HepG2 (cell line): ENCODE results near the gene SDR42E2. TPM values are rescaled to one million over a fixed set of nuclear protein-coding genes. Genes with fewer than 3 reads are reported as not detected.

Experiments used
- PCBP2 ChIP-seq: fragments of 200-400 bp; formaldehyde crosslinking; optimal IDR thresholded peaks from 2 replicates; pipeline ENCODE3; 2018; ENCODE audit warnings: low read length, low read depth; ENCODE audit not compliant: poor library complexity, severe bottlenecking
- ZNF276 ChIP-seq: sonication (generic); formaldehyde crosslinking; IDR thresholded peaks from 2 replicates; pipeline ENCODE4 v1.4.0; 2020; ENCODE audit warnings: mild to moderate bottlenecking, low read depth, missing genetic modification reagents
- ZNF318 ChIP-seq: sonication (generic); formaldehyde crosslinking; IDR thresholded peaks from 2 replicates; pipeline ENCODE4 v1.4.0; 2020; ENCODE audit warnings: mild to moderate bottlenecking, missing genetic modification reagents
- ZNF609 ChIP-seq: sonication (generic); formaldehyde crosslinking; IDR thresholded peaks from 2 replicates; pipeline ENCODE4 v1.4.0; 2020; ENCODE audit warnings: mild to moderate bottlenecking, missing genetic modification reagents, borderline replicate concordance
- polyA plus RNA-seq, 8 experiments: library from polyadenylated mRNA; depleted of rRNA in 3 of 8; stranded (reverse) in 7 of 8; unstranded in 1 of 8; fragments of >200 nt; fragmentation: Illumina TruSeq in 4 of 8; extraction: Trizol in 4 of 8; gene quantifications; 2 replicates each; pipeline versions ENCODE4 v1.2.1 to v1.2.3, GENCODE V29; 2011 to 2016; ENCODE audit warnings: low read depth in 4 of 8, missing spikeins in 1 of 8, mixed read lengths in 1 of 8; ENCODE audit not compliant: insufficient read depth in 1 of 8
- total RNA-seq, 5 experiments: library from RNA; depleted of rRNA; stranded (reverse); fragments of >200 nt; fragmentation: Illumina TruSeq; extraction: Trizol; gene quantifications; 2 replicates each; pipeline ENCODE4 v1.2.3, GENCODE V29; 2016; ENCODE audit warnings: low read depth in 1 of 5

SDR42E2 gene
- total and polyA plus RNA-seq, 2 of the 13 experiments (the other 11 are each of a cell fraction or from before 2014, with no cell fraction given), result 0.05 to 0.11 TPM

GRCh38 chr16:22161401-22161800 is 905 bp upstream of the SDR42E2 start (continued):
- TF ChIP-seq ZNF609 (CRISPR knock-in tag), result no peak
- TF ChIP-seq PCBP2, result no peak
- TF ChIP-seq ZNF276 (CRISPR knock-in tag), result no peak
- TF ChIP-seq ZNF318 (CRISPR knock-in tag), result no peak
